NK-92 (cell line): ENCODE results near the gene C6orf47.

ENCODE experiments used
- DNase-seq: peaks from one replicate; lab custom pipeline; 2025; ENCODE audit not compliant: unreplicated experiment; lab: John Stamatoyannopoulos, UW

The C6orf47 gene

GRCh38 chr6:31687860-31688693 is 27.5 kb upstream of the C6orf47 start:
- no peak for DNase-seq

DNA sequence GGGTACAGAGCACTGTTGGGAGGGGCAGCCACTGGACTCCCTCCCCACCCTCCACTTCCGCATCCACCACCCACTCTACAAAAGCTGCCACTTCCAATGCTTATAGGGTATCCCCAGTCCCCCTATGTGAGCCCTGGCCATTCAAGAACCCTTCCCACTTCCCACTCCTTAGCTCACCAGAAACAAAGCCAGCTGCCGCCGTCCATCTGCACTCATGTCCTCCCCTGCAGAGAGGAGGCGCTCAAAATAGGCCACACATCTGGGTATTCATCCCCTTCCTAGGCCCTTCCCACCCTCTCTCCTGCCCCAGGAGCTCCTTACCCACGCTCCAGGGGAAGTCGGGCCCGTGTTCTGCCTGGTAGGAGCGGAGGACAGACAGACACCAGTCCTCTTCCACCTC is 26.7 kb upstream of the C6orf47 start:
- DNase-seq: no peak

DNA sequence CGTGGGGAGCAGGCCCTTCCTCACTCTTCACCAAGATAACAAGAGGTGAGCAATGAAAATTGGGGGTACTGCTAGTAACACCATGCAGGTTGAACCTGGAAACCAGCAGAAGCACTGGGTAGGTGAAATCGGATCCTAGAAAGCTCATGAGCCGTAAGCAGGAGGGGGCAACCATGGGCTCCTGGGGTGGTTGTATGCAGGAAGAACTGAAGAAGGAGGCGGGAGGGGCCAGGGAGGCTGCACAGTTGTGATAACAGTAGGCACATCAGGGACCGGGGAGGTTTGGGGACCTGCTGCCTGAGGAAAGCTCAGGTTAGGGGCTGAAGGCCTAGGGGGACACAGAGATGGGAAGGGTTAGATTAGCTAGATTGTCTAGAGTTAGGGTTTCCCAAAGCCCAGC is 25.9 kb upstream of the C6orf47 start:
- DNase-seq: no peak

GRCh38 chr6:31683591-31683990 is 23.0 kb upstream of the C6orf47 start:
- DNase-seq: no peak

DNA sequence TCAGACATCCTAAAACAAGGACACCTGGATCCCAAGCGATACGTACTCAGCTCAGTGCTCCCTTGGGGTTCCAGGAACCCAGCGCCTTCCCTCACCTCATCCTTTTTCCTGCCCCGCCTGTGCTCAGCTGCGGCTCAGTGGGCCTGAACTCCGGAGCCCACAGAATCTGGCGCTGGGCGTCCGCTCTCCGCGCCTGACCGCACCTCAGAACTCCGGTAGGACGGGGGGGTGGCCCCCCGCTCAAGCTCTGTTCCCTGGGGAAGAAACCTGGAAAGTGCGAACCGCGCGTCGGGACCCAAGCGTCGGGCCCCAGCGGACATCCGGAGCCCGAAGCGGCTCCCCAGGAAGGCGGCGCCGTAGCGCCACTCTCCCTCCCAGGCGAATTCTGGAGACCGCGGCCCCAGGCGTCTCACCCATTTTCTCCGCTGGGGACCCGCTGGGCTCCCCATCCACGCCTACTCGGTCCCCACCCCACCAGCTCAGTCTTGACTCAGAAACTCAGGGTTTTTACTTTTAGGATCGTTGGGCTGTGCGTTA is 20.6 kb upstream of the C6orf47 start:
- no peak for DNase-seq

DNA sequence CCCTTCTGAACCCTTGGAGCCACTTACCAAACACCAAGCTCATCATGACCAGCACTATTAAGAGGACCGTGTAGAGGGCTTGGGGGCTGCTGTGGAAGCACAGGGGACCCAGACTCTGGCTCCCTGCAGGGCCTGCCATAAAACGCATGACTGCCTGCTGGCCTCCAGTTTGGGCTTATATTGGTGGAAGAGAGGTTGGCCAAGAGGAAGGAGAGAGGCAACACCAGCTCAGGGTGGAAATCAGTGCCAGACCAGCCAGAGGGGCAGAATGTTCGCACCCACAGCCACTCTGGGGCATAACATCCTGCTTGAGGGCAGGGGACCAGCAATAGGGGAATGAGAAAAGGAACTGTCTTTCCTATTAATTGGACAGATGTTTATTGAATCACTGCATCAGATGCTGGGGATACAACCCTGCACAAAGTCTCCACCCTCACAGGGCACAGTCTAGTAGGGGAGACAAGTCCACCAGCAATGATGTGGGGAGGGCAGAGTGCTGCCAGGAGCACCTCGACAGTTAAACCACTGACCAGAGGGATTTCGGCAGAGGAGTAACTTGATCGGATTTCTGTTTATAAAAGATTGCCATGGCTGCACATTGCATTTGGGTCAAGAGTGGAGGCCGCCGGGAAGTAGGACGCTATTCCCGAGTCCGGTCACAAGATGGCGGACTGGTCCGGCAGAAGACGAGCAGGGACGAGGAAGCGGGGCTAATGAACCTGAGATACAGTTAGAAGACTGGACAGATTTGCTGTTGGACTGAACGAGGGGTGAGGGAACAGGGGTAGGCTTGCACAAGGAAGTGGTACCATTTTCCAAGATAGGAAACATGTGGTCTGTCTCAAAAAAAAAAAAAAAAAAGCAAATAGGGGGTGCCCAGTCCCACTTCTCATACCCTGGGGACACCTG is 19.9 kb upstream of the C6orf47 start, which contains the start of gene LY6G5C:
Gene LY6G5C, minus strand, starts transcription at position 842 of the 909 bp plus-strand sequence. Its CDS starts 694 bp downstream, at position 148.
- DNase-seq: no peak

- no peak for DNase-seq
Observed at GRCh38 chr6:31677955-31678354, 17.4 kb upstream of the C6orf47 start.

DNA sequence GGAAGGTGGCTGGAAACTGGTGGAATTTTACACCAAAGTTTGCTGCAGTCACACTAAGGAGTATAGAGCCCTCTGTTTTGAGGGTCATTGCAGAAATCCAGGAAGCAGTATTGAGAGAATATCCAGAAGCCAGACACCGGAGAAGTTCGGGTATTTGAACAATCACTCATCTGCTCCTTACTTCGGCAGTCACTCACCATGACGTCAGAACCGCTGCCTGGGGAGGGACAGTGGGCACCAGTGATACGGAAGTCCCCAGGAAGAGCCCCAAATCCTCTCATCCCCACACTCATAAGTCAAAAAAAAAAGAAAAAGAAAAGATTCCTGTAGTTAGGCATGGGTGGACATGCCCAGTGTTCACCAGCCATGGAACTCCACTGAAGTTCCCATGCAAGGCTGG is 16.3 kb upstream of the C6orf47 start:
- no peak for DNase-seq

DNA sequence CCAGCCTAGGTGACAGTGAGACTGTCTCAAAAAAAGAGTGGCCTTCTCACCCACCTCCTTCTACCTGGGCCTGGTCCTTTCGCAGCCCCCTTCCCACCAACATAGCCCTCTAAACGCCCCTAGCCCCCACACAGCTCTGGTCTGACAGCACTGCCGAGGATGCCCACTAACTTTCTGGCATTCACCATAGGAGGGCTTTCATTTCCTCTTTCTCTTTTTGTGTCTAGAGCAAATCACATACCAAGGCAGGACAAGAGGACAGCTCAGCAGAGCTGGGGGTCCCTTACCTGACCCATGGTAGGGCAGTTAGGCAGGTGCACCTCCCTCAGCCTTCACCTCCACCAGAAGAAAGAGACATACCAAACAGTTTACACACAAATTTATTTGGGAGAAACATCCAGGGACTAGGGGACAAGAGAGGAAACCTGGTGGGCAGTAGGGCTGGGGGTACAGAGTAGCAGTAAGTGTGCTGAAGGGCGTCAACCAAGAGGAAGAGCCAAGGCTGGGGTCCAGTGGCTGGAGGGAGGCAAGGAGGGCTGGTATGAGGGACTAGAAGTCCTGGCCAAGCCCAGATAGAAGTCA is 15.8 kb upstream of the C6orf47 start:
- DNase-seq: no peak

GRCh38 chr6:31669676-31670075 is 9.1 kb upstream of the C6orf47 start, which contains the start of gene LY6G5B:
LY6G5B (plus strand) TSS chr6:31669976; CDS start chr6:31670951, 975 bp downstream.
- no peak for DNase-seq

- no peak for DNase-seq
Observed at GRCh38 chr6:31666337-31666965, 5.9 kb upstream of the C6orf47 start.

DNA sequence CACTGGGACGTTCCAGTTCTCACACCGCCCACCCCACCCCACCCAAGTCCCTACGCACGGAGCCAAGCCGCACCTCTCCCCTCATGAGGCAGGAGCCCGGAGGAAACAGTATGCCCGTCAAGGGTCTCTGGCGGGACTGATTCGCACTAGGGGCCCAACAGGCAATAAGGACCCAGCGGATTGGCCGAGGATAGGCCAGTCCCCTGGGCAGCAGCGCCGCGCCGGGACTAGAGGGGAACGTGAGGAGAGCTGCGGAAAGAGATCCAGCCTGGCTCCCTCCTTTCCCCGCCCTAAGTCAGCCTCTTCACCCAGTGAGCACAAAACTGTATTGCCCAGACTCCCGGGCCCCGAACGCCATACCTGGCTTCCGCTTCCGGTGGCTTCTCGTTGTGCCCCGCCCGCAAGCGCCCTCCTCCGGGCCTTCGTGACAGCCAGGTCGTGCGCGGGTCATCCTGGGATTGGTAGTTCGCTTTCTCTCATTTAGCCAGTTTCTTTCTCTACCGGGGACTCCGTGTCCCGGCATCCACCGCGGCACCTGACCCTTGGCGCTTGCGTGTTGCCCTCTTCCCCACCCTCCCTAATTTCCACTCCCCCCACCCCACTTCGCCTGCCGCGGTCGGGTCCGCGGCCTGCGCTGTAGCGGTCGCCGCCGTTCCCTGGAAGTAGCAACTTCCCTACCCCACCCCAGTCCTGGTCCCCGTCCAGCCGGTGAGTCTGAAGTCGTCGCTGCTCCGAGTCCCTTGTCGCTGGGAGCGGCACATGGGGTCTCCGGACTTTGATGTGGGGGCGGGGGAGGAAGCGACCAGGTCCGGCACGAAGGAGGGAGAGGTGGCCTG is 5.1 kb upstream of the C6orf47 start, which contains the start of gene CSNK2B:
Gene CSNK2B, plus strand, starts transcription at position 580 of the 836 bp plus-strand sequence. CDS start 752 bp downstream, outside the sequence.
- peak; percentile 90 for DNase-seq

GRCh38 chr6:31664790-31665500 is 4.4 kb upstream of the C6orf47 start, which contains the start of gene GPANK1:
GPANK1 (minus strand) TSS chr6:31664997; CDS start chr6:31664478, 519 bp downstream.
- DNase-seq: peak; percentile 67

DNA sequence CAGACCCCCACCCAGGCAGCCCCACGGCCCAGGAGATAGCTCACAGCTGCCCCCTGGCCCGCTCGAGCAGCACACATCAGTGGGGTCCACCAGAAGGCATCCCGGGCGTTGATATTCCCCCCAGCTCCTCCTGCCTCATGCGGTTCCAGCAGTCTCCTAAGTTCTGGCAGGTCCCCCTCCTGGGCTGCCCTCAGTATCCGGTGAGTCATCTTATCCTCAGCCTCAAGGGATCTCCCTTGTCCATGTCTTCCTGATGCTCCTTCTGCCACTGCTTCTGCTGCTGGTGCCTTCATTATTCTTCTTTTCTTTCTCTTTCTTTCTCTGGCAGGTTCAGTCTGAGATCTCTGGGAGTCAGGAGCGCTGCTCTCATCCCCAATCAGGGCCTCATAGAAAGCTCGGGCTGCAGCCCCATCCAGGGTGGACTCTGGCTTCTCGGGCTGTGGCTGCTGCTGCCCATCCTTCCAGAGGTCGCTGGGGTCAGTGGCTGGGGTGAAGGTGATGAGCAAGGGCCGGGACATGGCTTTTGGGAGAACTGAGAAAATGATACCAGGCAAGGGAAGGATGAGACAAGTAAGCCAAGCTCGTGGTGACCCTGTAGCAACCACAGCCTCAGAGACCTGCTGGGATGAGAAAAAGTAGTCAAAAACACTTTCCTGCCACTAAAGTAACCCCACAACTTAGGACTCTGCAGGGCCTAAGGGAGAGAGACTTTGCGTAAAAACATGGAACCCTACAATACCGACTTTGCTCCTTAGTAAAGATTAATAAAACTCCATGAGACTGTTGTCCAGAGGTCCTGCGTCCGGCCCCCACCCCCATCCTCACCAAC is 3.6 kb upstream of the C6orf47 start:
- no peak for DNase-seq

GRCh38 chr6:31663126-31663960 is 2.8 kb upstream of the C6orf47 start:
- no peak for DNase-seq

DNA sequence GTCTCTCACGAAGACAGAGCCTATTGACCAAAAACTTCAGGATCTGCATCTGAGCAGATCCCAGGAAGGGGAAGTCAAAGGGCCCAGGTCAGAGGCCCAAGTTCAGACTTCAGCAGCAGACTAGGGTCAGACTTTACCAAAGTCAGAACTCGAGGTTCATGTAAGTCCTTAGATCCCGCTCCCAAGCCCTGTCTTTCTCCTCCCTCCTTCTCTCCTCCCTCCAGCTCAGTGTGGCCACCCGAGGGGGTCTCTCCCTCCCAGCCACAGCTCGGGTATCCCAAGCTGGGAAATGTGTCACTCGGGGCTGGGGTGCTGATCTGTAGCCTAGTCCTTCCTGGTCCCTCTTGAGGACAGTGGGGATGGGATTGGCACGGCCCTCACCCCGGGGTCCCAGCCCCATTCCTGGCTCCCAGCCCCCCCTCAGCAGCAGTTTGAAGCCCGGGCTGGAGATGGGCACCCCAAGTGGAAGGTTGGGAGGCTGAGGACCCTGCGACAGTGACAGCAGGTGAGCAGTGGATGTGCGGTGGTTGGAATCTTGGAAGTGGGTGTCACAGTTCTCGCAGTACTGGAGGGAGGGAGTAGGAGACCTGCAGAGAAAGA is 1.6 kb upstream of the C6orf47 start:
- no peak for DNase-seq
